Muscle layer of colon (tissue), 2 donors: ENCODE measurements around the gene ABHD14A.

Experiments
- H3K27ac ChIP-seq: one replicate; pipeline ENCODE4 v1.7.0; 2013; ENCODE audit warnings: low read depth, mild to moderate bottlenecking, low read length, moderate library complexity
- H3K27me3 ChIP-seq, 2 donors: one replicate each; pipeline ENCODE4 v1.7.0; 2013; ENCODE audit warnings: low read length in 2 of 2, mild to moderate bottlenecking in 2 of 2; ENCODE audit not compliant: insufficient read depth in 2 of 2, control insufficient read depth in 1 of 2
- H3K36me3 ChIP-seq: one replicate; pipeline ENCODE4 v1.7.0; 2013; ENCODE audit warnings: mild to moderate bottlenecking, low read length; ENCODE audit not compliant: insufficient read depth
- H3K4me1 ChIP-seq: one replicate; pipeline ENCODE4 v1.7.0; 2013; ENCODE audit warnings: mild to moderate bottlenecking, low read length; ENCODE audit not compliant: insufficient read depth
- H3K4me3 ChIP-seq, 2 donors: one replicate each; pipeline ENCODE4 v1.7.0; 2013; ENCODE audit warnings: low read length in 2 of 2, low read depth in 1 of 2, mild to moderate bottlenecking in 1 of 2, moderate library complexity in 1 of 2
- H3K9ac ChIP-seq: one replicate; pipeline ENCODE4 v1.7.0; 2013; ENCODE audit warnings: low read length
- H3K9me3 ChIP-seq: one replicate; pipeline ENCODE4 v1.7.0; 2013; ENCODE audit warnings: mild to moderate bottlenecking, low read length
- donor health status: abdominal sarcoma.
- donor health status: Adenocarcinoma of cecum.

The ABHD14A gene

GRCh38 chr3:51943451-51944391, 31.1 kb upstream of the ABHD14A start:
- Histone ChIP-seq H3K9me3 (no peaks in the 10 kb centered on the region), H3K9ac (peak overlapping the region; percentile 92), H3K27me3 (no peaks in the 10 kb centered on the region), H3K4me1 (peaks cover 29% of the 10 kb centered on the region), H3K27ac (no peak overlapping the region), H3K36me3 (peaks cover 18% of the 10 kb centered on the region), H3K4me3 (peak overlapping the region in 1 of 2 donors; percentile 62)

DNA sequence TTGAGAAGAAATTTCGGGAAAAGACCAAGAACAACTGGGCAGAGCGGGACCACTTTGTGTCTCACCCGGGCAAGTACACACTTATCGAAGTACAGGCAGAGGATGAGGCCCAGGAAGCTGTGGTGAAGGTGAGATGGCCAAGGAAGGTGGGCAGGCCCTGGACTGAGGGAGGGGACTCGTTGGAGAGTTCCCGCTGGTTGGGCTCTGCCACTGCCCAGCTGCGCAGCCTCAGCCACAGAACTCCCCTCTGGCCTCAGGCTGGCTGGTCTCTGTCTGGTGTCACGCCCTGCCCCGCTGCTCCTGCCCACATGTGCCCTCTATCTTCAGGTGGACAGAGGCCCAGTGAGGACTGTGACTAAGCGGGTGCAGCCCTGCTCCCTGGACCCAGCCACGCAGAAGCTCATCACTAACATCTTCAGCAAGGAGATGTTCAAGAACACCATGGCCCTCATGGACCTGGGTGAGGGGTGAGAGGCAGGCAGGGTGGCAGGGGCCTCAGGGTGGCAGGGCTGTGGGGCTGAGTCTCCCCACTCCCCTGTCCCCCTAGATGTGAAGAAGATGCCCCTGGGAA, 30.3 kb upstream of the ABHD14A start:
- no peak overlapping the region for H3K4me3 ChIP-seq
- H3K4me1 ChIP-seq = peaks cover 29% of the 10 kb centered on the region
- H3K36me3 ChIP-seq = peaks cover 25% of the 10 kb centered on the region
- no peaks in the 10 kb centered on the region for H3K9me3 ChIP-seq
- no peak overlapping the region for H3K9ac ChIP-seq
- H3K27ac ChIP-seq = no peak overlapping the region
- no peaks in the 10 kb centered on the region for H3K27me3 ChIP-seq

GRCh38 chr3:51945031-51945840, 29.6 kb upstream of the ABHD14A start:
- H3K4me3 ChIP-seq = no peak overlapping the region
- H3K27me3 ChIP-seq = no peaks in the 10 kb centered on the region
- H3K9me3 ChIP-seq = no peaks in the 10 kb centered on the region
- no peak overlapping the region for H3K27ac ChIP-seq
- H3K4me1 ChIP-seq = peaks cover 25% of the 10 kb centered on the region
- peaks cover 25% of the 10 kb centered on the region for H3K36me3 ChIP-seq
- no peak overlapping the region for H3K9ac ChIP-seq

GRCh38 chr3:51945926-51946705, 28.7 kb upstream of the ABHD14A start:
- H3K36me3 ChIP-seq = peaks cover 25% of the 10 kb centered on the region
- H3K4me1 ChIP-seq = peaks cover 16% of the 10 kb centered on the region

DNA sequence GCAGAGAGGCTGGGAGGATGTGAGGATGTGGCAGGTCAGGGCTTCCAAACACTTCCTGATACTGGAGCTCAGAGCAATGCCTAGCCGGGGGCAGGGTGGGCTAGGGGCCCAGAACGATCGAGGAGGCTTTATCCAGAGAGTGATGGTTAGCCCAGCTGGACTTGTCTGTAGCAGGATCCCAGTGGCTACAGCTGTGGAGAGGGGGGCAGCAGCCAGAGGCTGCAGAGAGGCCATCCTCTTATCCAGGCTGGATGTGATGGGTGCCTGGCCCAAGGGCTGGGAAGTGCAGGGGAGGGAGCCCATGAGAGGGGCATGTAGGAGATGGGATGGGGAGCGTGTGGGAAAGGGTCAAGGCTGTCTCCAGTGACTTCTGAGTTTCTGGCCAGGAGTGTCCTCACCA, 28.1 kb upstream of the ABHD14A start:
- H3K9me3 ChIP-seq = no peaks in the 10 kb centered on the region
- H3K36me3 ChIP-seq = peaks cover 25% of the 10 kb centered on the region
- no peak overlapping the region for H3K27ac ChIP-seq

More at GRCh38 chr3:51945926-51946705, 28.7 kb upstream of the ABHD14A start:
- Histone ChIP-seq H3K27me3 (no peaks in the 10 kb centered on the region), H3K27ac (no peak overlapping the region), H3K4me3 (no peak overlapping the region), H3K9ac (no peak overlapping the region), H3K9me3 (no peaks in the 10 kb centered on the region)

GRCh38 chr3:51947215-51947900, 27.5 kb upstream of the ABHD14A start:
- Histone ChIP-seq H3K27ac (no peak overlapping the region), H3K9me3 (no peaks in the 10 kb centered on the region), H3K27me3 (no peaks in the 10 kb centered on the region), H3K9ac (no peak overlapping the region), H3K4me1 (peaks cover 12% of the 10 kb centered on the region), H3K36me3 (peaks cover 25% of the 10 kb centered on the region), H3K4me3 (no peak overlapping the region)

More for the DNA sequence above, 28.1 kb upstream of the ABHD14A start:
- peaks cover 13% of the 10 kb centered on the region for H3K4me1 ChIP-seq
- H3K9ac ChIP-seq = no peak overlapping the region
- no peak overlapping the region for H3K4me3 ChIP-seq
- no peaks in the 10 kb centered on the region for H3K27me3 ChIP-seq

DNA sequence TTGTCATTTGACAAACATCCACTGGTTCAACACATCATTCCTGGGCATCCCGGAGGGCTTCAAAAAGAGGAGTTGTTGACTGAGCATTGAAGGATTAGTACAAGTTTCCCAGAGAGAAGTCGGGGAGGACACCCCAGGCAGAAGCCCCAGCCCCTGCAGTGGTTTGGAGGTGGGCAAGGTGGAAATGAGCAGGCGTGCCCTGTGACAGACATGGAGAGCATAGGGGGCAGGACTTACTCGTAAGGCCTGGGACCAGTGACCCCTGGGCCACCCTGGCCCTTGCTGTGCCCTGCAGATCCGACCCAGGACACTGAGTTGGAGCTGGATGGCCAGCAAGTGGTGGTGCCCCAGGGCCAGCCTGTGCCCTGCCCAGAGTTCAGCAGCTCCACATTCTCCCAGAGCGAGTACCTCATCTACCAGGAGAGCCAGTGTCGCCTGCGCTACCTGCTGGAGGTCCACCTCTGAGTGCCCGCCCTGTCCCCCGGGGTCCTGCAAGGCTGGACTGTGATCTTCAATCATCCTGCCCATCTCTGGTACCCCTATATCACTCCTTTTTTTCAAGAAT, 26.8 kb upstream of the ABHD14A start:
- peaks cover 5% of the 10 kb centered on the region for H3K4me1 ChIP-seq
- H3K9ac ChIP-seq = no peak overlapping the region
- H3K27me3 ChIP-seq = no peaks in the 10 kb centered on the region
- no peak overlapping the region for H3K4me3 ChIP-seq
- H3K9me3 ChIP-seq = no peaks in the 10 kb centered on the region
- peaks cover 25% of the 10 kb centered on the region for H3K36me3 ChIP-seq
- no peak overlapping the region for H3K27ac ChIP-seq

- H3K9me3 ChIP-seq = no peaks in the 10 kb centered on the region
Measured at GRCh38 chr3:51949121-51949520, 25.7 kb upstream of the ABHD14A start.

DNA sequence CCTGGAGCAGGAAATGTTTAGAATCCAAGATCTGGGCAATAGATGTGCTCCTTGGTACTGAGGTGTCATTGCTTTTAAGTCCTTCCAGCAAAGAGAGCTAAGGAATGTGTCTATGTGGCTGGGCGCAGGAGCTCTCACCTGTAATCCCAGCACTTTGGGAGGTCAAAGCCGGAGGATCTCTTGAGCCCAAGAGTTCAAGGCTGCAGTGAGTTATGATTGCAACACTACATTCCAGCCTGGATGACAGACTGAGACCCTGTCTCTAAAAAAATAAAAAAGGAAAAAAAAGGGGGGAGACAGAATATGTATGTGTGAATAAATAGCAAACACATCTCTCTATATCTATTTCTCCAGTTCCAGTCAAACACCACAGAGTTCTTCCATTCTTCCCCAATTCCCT, 24.0 kb upstream of the ABHD14A start:
- H3K4me3 ChIP-seq = no peak overlapping the region
- no peak overlapping the region for H3K9ac ChIP-seq
- H3K9me3 ChIP-seq = no peaks in the 10 kb centered on the region
- H3K4me1 ChIP-seq = peaks cover 6% of the 10 kb centered on the region
- H3K36me3 ChIP-seq = peaks cover 17% of the 10 kb centered on the region
- H3K27me3 ChIP-seq = no peaks in the 10 kb centered on the region
- H3K27ac ChIP-seq = no peak overlapping the region

More at GRCh38 chr3:51949121-51949520, 25.7 kb upstream of the ABHD14A start:
- Histone ChIP-seq H3K4me1 (no peaks in the 10 kb centered on the region), H3K4me3 (no peak overlapping the region), H3K36me3 (peaks cover 25% of the 10 kb centered on the region), H3K27me3 (no peaks in the 10 kb centered on the region), H3K27ac (no peak overlapping the region), H3K9ac (no peak overlapping the region)

DNA sequence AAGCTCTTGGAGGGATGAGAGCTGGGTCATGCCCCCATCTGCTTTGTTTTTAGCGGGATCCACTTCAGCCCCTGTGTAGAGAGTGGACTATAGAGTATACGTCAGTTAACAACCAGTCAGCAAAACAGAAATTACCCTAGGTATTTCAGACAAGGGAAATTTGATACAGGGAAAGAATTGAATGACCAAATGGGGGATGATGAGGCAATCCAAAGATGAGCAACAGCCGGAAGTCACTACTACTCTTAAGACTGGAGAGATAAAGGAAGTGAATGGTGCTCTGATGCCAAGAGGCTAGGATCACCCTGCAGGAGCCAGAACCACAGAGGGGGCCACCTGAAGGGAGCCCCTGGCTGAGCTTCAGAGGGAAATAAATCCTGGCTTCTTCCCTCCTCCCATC, 21.4 kb upstream of the ABHD14A start:
- H3K4me1 ChIP-seq = peaks cover 14% of the 10 kb centered on the region
- H3K27me3 ChIP-seq = no peaks in the 10 kb centered on the region
- no peaks in the 10 kb centered on the region for H3K9me3 ChIP-seq
- H3K9ac ChIP-seq = no peak overlapping the region
- no peak overlapping the region for H3K27ac ChIP-seq
- H3K36me3 ChIP-seq = peaks cover 10% of the 10 kb centered on the region
- no peak overlapping the region for H3K4me3 ChIP-seq
